ENCODE measurements around the gene LRRC26. TPM values are rescaled to one million over a fixed set of nuclear protein-coding genes. Genes with fewer than 3 reads are reported as not detected.

Gene LRRC26
- total RNA-seq, 1 experiment from 2014 or later = 1.3 TPM

DNA sequence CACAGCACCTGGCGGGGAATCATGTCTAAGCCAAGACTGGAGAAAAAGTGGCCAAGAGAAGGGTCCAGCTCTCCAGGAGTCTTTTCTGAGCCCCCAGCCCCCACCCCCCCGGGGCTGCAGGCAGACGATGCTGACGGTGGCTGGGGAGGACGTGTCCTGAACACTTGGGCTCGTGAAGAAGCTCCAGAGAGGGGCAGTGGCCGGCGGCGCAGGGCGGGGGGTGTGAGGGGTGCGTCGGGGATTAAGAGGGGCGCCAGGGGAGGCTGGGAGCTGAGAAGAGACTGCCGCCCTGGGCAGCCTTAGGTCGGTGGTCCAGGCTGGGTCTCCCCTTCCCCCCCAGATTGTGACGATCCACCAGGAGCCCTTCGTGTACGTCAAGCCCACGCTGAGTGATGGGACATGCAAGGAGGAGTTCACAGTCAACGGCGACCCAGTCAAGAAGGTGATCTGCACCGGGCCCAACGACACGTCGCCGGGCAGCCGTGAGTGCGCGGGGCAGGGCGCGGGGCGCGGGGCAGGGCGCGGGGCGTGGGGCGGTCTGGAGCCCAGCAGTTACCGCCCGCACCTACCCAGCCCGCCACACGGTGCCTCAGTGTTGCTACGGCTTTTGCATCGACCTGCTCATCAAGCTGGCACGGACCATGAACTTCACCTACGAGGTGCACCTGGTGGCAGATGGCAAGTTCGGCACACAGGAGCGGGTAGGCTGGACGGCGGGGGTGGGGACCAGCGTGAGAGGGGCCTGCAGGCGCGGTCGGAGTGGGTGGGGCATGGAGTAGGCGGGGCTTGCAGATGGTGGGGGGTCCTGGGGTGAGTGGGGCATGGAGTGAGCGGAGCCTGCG is 8.9 kb downstream of the LRRC26 start:
- DNase-seq (ENCODE audit: low spot score) = no peak
- in situ Hi-C loops (cut with HindIII; ENCODE audit: low sequenced_read_pairs) = loop anchor here (25.0 kb wide), 1 partner anchor 224 kb away; the partner anchor contains the start of genes C8G and FBXW5

DNA sequence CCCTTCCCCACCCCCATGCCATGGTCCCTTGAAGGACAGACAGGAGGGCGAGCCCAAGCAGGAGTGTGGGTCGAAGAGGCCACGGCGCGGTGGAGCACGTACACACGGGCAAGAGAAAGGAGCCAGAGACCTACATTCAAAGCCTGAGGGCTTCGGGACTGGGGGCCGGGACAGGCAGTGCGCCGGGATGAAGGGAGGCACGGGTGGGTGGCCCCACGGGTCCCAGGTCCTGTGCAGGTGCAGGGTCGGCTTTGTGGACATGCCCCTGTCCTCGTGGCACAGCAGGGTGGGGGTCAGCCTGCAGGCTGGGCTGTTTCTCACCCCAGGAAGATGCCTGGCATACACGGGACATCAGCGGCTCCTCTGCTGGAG is 9.8 kb downstream of the LRRC26 start:
- DNase-seq (ENCODE audit: low spot score) = no peak
- in situ Hi-C loops (cut with HindIII; ENCODE audit: low sequenced_read_pairs) = loop anchor here (25.0 kb wide), 1 partner anchor 223 kb away; the partner anchor contains the start of genes C8G and FBXW5

DNA sequence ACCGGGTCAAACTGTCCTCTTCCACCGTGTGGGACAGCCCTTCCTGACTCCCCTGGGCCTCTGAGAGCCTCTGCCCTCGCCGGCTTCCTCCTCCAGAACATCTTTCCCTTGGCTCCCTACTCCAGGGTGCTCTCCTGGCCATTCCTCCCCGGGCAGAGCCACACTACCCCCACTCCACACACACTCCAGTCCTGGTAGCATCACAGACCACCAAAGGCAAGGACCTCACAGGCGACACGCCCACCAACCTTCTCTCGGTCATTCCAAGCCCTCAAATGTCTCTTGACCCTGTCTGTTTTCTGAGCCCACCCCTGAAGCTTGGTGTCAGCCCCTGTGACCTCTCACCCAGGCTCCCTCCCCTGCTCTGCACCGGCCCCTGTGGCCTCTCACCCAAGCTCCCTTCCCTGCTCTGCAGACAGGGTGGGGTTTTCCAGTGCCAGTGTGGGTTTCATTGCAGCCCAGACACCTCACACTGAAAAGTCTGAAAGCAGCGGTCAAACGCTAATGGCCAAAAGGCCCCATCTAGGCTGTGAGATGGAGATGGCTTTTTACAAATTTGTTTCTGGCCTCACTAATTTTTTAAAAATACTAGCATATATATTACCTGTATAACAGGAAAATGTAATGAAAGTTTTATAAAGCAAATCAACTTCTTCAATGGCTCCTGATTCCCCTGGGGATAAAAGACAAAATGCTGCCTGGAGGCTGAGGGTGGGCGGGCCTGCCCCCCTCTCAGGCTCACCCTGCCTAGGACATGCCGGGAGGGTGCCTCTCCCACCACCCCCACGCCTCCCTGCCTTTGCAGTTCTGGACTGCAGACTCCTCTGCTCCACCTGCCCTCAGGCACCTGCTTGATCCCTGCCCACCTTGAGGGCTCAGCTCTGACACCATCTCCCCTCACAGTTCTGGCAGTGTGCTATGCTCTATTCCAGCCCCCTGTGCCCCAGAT is 10.5 kb downstream of the LRRC26 start:
- in situ Hi-C loops (cut with HindIII; ENCODE audit: low sequenced_read_pairs) = loop anchor here (25.0 kb wide), 1 partner anchor 222 kb away; the partner anchor contains the start of genes C8G and FBXW5
- DNase-seq (ENCODE audit: low spot score) = no peak

DNA sequence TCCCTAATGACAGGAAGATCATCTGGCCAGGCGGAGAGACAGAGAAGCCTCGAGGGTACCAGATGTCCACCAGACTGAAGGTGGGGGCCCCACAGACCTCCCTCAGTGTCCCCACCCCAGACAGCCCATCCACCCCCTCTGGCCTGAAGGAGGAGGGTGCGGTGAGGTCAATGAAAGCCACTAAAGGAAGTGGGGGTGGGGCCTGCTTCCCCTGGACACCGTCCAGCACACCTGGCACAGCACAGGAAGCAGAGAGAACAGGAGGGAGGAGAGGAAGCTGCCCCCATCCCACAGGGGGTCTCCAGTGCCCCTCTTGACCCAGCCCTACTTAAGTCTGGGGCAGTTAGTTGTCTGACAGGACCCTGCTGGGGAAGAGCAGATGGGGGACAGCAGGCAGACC is 11.2 kb downstream of the LRRC26 start:
- in situ Hi-C loops (cut with HindIII; ENCODE audit: low sequenced_read_pairs) = loop anchor here (25.0 kb wide), 1 partner anchor 221 kb away; the partner anchor contains the start of genes C8G and FBXW5

GRCh38 chr9:137157618-137158415 is 12.0 kb downstream of the LRRC26 start:
- in situ Hi-C loops (cut with HindIII; ENCODE audit: low sequenced_read_pairs) = loop anchor here (25.0 kb wide), 1 partner anchor 221 kb away; the partner anchor contains the start of genes C8G and FBXW5

More for the DNA sequence above, 11.2 kb downstream of the LRRC26 start:
- DNase-seq (ENCODE audit: low spot score) = no peak

GRCh38 chr9:137156567-137157375 is 13.1 kb downstream of the LRRC26 start:
- in situ Hi-C loops (cut with HindIII; ENCODE audit: low sequenced_read_pairs) = loop anchor here (25.0 kb wide), 1 partner anchor 219 kb away; the partner anchor contains the start of genes C8G and FBXW5

More at GRCh38 chr9:137157618-137158415, 12.0 kb downstream of the LRRC26 start:
- DNase-seq (ENCODE audit: low spot score) = peak; percentile 93

GRCh38 chr9:137152844-137153405 is 16.9 kb downstream of the LRRC26 start:
- in situ Hi-C loops (cut with HindIII; ENCODE audit: low sequenced_read_pairs) = loop anchor here (25.0 kb wide), 1 partner anchor 216 kb away; the partner anchor contains the start of genes C8G and FBXW5
- DNase-seq (ENCODE audit: low spot score) = no peak

More at GRCh38 chr9:137156567-137157375, 13.1 kb downstream of the LRRC26 start:
- DNase-seq (ENCODE audit: low spot score) = no peak

- in situ Hi-C loops (cut with HindIII; ENCODE audit: low sequenced_read_pairs) = loop anchor here (25.0 kb wide), 1 partner anchor 214 kb away; the partner anchor contains the start of genes C8G and FBXW5
- DNase-seq (ENCODE audit: low spot score) = no peak
Observed at GRCh38 chr9:137150617-137151457, 19.0 kb downstream of the LRRC26 start.

- in situ Hi-C loops (cut with HindIII; ENCODE audit: low sequenced_read_pairs) = loop anchor here (25.0 kb wide), 1 partner anchor 213 kb away; the partner anchor contains the start of genes C8G and FBXW5
- no peak for DNase-seq (ENCODE audit: low spot score)
Observed at GRCh38 chr9:137149942-137150616, 19.8 kb downstream of the LRRC26 start.

- in situ Hi-C loops (cut with HindIII; ENCODE audit: low sequenced_read_pairs) = no loop called here
- no peak for DNase-seq (ENCODE audit: low spot score)
Observed at GRCh38 chr9:137149363-137149762, 20.5 kb downstream of the LRRC26 start.

- no peak for DNase-seq (ENCODE audit: low spot score)
- in situ Hi-C loops (cut with HindIII; ENCODE audit: low sequenced_read_pairs) = no loop called here
Observed at GRCh38 chr9:137148661-137149060, 21.2 kb downstream of the LRRC26 start.

DNA sequence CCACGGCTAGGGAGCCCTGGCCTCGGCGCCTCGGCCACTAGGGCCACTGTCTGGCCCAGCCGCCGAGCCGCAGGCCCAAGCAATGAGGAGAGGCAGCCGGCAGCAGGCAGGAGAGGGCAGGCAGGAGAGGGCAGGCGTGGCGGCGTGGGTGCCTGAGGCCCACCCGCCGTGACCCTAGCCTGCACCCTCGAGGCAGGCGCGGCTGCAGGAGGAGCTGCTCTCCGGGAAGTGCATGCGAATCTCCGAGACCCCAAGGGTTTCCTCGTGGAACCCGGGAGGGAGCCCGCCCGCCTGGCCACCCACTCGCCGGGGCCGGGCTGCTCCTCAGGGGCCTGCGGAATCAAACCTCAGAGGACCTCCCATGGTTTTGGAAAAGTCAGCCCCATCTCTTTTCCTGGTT is 21.6 kb downstream of the LRRC26 start:
- in situ Hi-C loops (cut with HindIII; ENCODE audit: low sequenced_read_pairs) = no loop called here
- DNase-seq (ENCODE audit: low spot score) = no peak

DNA sequence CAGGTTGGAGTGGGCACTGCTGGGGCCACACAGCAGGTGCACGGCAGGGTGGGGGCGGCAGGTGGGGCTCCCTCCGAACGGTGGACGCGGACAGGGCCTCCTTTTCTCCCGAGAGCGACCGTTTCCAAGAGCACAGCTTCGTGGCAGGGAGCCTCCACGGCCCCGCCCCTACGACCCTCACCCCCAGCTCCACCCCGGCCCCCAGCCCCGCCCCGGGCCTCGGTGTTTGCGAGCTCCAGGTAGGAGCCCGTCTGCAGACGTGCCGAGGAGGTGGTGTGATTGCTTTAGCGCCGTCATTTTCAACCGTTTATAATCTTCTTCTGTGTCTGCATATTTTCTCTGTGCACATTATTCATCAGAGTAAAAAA is 22.1 kb downstream of the LRRC26 start:
- in situ Hi-C loops (cut with HindIII; ENCODE audit: low sequenced_read_pairs) = no loop called here
- no peak for DNase-seq (ENCODE audit: low spot score)

GRCh38 chr9:137147091-137147792 is 22.6 kb downstream of the LRRC26 start:
- no peak for DNase-seq (ENCODE audit: low spot score)
- in situ Hi-C loops (cut with HindIII; ENCODE audit: low sequenced_read_pairs) = no loop called here

DNA sequence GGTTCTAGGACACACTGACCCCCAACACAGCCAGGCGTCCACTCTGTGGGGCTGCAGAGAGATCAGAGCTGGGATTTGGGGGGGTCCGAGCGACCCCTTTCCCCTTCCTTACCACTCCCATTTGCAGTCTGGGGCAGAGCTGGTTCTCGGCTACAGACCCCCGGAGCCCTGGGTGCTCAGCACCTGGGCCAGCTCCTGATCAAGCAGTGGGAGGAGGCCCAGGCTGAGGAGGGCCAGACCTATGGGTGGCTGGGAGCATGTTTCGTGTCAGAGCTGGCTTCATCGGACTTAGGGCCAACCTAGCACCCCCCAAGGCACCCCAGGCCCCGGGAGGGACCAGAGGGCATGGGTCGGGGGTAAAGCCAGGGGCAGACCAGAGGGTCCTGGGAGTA is 23.3 kb downstream of the LRRC26 start:
- in situ Hi-C loops (cut with HindIII; ENCODE audit: low sequenced_read_pairs) = no loop called here
- no peak for DNase-seq (ENCODE audit: low spot score)

Measured in G401 (cell line).